Gastrocnemius medialis (tissue), 4 donors: ENCODE measurements around the gene NEDD4L. TPM values are rescaled to one million over a fixed set of nuclear protein-coding genes. Genes with fewer than 3 reads are reported as not detected.

Experiments used
- ATAC-seq, 2 donors: fragments of 150-250 bp; one replicate each; pipeline ENCODE4 v1.9.1; 2016
- DNase-seq, 2 donors: peaks; one replicate each; pipeline ENCODE4 v3.0.0-alpha.2; 2019
- H3K27ac ChIP-seq, 4 donors: fragments of 200-600 bp; sonication (generic); 1 replicate in 1 of 4; 2 replicates in 3 of 4; pipeline ENCODE4 v1.5.1; 2016 to 2018; ENCODE audit warnings: mild to moderate bottlenecking in 2 of 4, moderate library complexity in 1 of 4
- H3K27me3 ChIP-seq, 3 donors: fragments of 200-600 bp; sonication (generic) in 2 of 3; 1 replicate in 1 of 3; 2 replicates in 2 of 3; pipeline versions ENCODE4 v1.5.1 to v1.6.0; 2016 to 2019; ENCODE audit warnings: mild to moderate bottlenecking in 1 of 3, moderate library complexity in 1 of 3
- H3K36me3 ChIP-seq, 2 donors: fragments of 200-600 bp; sonication (generic) in 1 of 2; one replicate each; pipeline ENCODE4 v1.5.1; 2017 to 2018
- H3K4me1 ChIP-seq, 2 donors: fragments of 200-600 bp; sonication (generic) in 1 of 2; one replicate each; pipeline ENCODE4 v1.5.1; 2016 to 2017; ENCODE audit warnings: mild to moderate bottlenecking in 2 of 2
- H3K4me3 ChIP-seq, 4 donors: fragments of 200-600 bp; sonication (generic) in 3 of 4; 1 replicate in 1 of 4; 2 replicates in 3 of 4; pipeline ENCODE4 v1.5.1; 2016 to 2019; ENCODE audit warnings: mild to moderate bottlenecking in 2 of 4
- H3K9me3 ChIP-seq, 3 donors: fragments of 200-600 bp; sonication (generic) in 2 of 3; 1 replicate in 1 of 3; 2 replicates in 2 of 3; pipeline ENCODE4 v1.5.1; 2016 to 2019
- POLR2A ChIP-seq, 2 donors: fragments of 450-650 bp; IDR thresholded peaks; one replicate each; pipeline ENCODE4 v1.6.1; 2017; ENCODE audit warnings: antibody characterized with exemption in 2 of 2, mild to moderate bottlenecking in 2 of 2, moderate library complexity in 2 of 2
- in situ Hi-C, 4 donors: fragments of 200-750 bp; cut with MboI; loops; one replicate each; pipeline versions ENCODE4 v1.15.0 to v1.8.0; 2017; ENCODE audit warnings: low sequenced_read_pairs in 4 of 4
- intact Hi-C: fragments of 100-400 bp; cut with DNase I; formaldehyde crosslinking; loops from one replicate; pipeline ENCODE4 v1.15.1; 2023; ENCODE audit warnings: low total_unique reads
- total RNA-seq, 4 donors: library from RNA; depleted of rRNA; stranded (reverse); fragments of >200 nt; gene quantifications; one replicate each; pipeline versions ENCODE4 v1.1.0 to v1.2.3, GENCODE V29; 2016
- TF ChIP-seq, protein P1 (sequence below), 5 experiments: fragments of 450-650 bp in 3 of 5; fragments of 200-600 bp in 2 of 5; sonication (generic) in 2 of 5; IDR thresholded peaks in 4 of 5; conservative IDR thresholded peaks in 1 of 5; 1 replicate in 4 of 5; 2 replicates in 1 of 5; pipeline ENCODE4 v1.5.1; 2016 to 2019; ENCODE audit warnings: antibody characterized with exemption in 5 of 5, mild to moderate bottlenecking in 3 of 5, moderate library complexity in 3 of 5

The NEDD4L gene
- total RNA-seq, 4 donors from 2014 or later: 27.4 to 81.5 (median 51.5) TPM

DNA sequence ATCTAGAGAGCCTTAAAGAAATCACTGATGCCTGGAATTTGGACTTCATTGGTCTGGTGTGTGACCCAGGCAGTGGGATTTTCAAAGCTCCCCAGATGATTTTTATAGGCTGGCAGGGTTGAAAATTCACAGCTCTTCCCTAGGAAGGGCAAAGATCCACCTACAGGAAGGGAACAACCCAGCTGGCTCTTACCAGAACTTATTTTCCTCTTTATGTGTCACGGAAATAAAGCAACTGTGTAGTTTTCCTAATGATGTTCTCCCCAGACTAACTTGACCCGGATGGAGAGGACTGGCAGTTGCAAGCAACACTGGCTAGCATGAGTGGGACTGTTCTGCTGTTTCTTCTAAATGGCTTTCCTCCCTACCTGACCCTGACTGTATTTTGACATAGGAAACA lies 349.3 kb downstream of the NEDD4L start:
- Histone ChIP-seq H3K9me3 (no peaks in the 10 kb centered on the region), H3K27ac (peak overlapping the region in 3 of 4 donors; percentile 14 to 91 (median 87)), H3K4me3 (no peak overlapping the region), H3K4me1 (peaks cover 20 to 42% of the 10 kb centered on the region in 2 donors), H3K36me3 (peaks cover 0 to 11% of the 10 kb centered on the region in 2 donors), H3K27me3 (no peaks in the 10 kb centered on the region)
- ATAC-seq (no peak), DNase-seq (no peak)
- TF ChIP-seq, protein P1, sequence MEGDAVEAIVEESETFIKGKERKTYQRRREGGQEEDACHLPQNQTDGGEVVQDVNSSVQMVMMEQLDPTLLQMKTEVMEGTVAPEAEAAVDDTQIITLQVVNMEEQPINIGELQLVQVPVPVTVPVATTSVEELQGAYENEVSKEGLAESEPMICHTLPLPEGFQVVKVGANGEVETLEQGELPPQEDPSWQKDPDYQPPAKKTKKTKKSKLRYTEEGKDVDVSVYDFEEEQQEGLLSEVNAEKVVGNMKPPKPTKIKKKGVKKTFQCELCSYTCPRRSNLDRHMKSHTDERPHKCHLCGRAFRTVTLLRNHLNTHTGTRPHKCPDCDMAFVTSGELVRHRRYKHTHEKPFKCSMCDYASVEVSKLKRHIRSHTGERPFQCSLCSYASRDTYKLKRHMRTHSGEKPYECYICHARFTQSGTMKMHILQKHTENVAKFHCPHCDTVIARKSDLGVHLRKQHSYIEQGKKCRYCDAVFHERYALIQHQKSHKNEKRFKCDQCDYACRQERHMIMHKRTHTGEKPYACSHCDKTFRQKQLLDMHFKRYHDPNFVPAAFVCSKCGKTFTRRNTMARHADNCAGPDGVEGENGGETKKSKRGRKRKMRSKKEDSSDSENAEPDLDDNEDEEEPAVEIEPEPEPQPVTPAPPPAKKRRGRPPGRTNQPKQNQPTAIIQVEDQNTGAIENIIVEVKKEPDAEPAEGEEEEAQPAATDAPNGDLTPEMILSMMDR (IDR thresholded peaks at IDR 0.05 in 4 of 5, conservative IDR thresholded peaks at IDR 0.05 in 1 of 5): no peak
- no peak for TF ChIP-seq POLR2A (IDR thresholded peaks at IDR 0.05)
- intact Hi-C loops (loop anchor here (10.0 kb wide), 1 partner anchor 672 kb away; no protein-coding TSS in a partner anchor), in situ Hi-C loops (no loop called here)

DNA sequence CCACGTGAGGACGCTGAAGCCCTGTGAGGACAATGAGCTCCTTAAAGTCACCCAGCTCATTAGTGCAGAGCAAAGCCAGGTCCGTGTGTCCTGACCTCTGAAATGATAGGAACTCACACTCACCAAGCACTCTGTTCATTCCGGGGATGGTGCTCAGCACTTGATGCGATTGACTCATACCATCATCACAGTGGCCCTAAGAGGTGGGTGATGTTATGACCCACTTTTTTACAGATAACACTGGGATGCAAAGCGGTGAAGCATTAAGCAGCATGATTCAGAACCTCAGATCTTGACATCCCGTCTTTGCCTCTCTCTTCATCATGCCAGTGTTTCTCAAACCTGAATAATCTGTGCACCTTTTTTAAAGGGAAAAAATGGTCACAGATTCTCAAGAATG lies 350.0 kb downstream of the NEDD4L start:
- ATAC-seq (no peak), DNase-seq (no peak)
- peaks cover 0 to 11% of the 10 kb centered on the region in 2 donors for H3K36me3 ChIP-seq
- no peak overlapping the region for H3K27ac ChIP-seq
- H3K27me3 ChIP-seq: no peaks in the 10 kb centered on the region
- no peaks in the 10 kb centered on the region for H3K9me3 ChIP-seq
- in situ Hi-C loops: no loop called here
- TF ChIP-seq POLR2A (IDR thresholded peaks at IDR 0.05): no peak
- TF ChIP-seq, protein P1 (IDR thresholded peaks at IDR 0.05 in 4 of 5, conservative IDR thresholded peaks at IDR 0.05 in 1 of 5): no peak
- H3K4me1 ChIP-seq: peaks cover 16 to 40% of the 10 kb centered on the region in 2 donors
- intact Hi-C loops: loop anchor here (10.0 kb wide), 1 partner anchor 671 kb away; no protein-coding TSS in a partner anchor
- H3K4me3 ChIP-seq: no peak overlapping the region

DNA sequence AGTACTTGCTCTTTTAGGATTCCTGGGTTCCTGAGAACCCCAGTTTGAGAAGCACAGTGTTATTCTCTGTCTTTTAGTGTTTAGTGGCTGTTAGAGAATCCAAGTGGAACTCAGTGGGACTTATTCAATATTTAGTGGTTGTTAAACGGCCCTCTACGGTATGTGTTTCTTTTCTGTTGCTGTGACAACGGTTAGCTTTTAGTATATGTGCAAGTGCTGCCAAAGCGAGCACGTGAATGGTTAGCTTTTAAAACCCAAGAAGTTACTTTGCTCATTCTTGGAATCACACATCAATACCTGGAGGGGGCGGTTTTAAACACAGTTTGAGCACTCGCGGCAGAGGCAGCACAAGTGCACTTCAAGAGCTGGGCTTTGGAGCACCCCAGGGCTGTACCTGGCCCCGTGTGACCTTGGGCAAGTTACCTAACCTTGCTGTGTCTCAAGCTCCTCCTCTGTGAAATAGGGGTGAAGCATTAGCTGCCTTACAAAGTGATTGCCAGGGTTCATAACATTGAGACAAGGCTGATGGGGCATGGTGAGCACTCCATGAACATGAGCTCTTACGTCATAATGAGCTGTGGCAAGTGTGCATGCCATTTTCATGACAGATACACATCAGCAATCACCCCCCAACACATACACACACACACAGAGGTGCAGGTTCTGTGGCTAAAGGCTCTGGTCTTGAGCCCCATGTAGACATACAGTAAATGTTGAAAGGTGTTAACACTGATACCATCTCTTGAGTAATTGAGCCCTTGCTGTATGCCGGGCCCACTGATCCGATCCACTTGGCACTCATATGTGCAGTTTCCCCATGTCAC lies 350.8 kb downstream of the NEDD4L start:
- peaks cover 0 to 11% of the 10 kb centered on the region in 2 donors for H3K36me3 ChIP-seq

DNA sequence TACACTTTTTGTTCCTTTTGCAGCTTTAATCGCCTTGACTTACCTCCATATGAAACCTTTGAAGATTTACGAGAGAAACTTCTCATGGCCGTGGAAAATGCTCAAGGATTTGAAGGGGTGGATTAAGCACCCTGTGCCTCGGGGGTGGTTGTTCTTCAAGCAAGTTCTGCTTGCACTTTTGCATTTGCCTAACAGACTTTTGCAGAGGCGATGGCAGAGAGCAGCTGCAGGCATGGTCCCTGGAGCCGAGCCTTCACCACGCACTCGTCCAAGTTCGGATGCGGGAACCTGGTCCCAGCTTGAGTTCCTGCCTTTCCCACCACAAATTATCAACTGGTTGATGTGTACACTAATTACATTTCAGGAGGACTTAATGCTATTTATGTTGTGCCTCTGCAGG lies 352.1 kb downstream of the NEDD4L start:
- H3K36me3 ChIP-seq: peaks cover 0 to 11% of the 10 kb centered on the region in 2 donors
- intact Hi-C loops (loop anchor here (10.0 kb wide), 1 partner anchor 669 kb away; no protein-coding TSS in a partner anchor), in situ Hi-C loops (no loop called here)
- H3K27me3 ChIP-seq: no peaks in the 10 kb centered on the region
- ATAC-seq: no peak
- H3K4me3 ChIP-seq: no peak overlapping the region
- no peak for DNase-seq
- H3K27ac ChIP-seq: no peak overlapping the region
- H3K4me1 ChIP-seq: peaks cover 8 to 30% of the 10 kb centered on the region in 2 donors
- no peak for TF ChIP-seq POLR2A (IDR thresholded peaks at IDR 0.05)
- TF ChIP-seq, protein P1 (IDR thresholded peaks at IDR 0.05 in 4 of 5, conservative IDR thresholded peaks at IDR 0.05 in 1 of 5): no peak
- H3K9me3 ChIP-seq: no peaks in the 10 kb centered on the region

More for the DNA sequence above, 350.8 kb downstream of the NEDD4L start:
- Histone ChIP-seq H3K4me3 (no peak overlapping the region), H3K4me1 (peaks cover 14 to 35% of the 10 kb centered on the region in 2 donors), H3K9me3 (no peaks in the 10 kb centered on the region), H3K27me3 (no peaks in the 10 kb centered on the region), H3K27ac (no peak overlapping the region)
- intact Hi-C loops: loop anchor here (10.0 kb wide), 1 partner anchor 670 kb away; no protein-coding TSS in a partner anchor
- ATAC-seq (no peak), DNase-seq (no peak)
- in situ Hi-C loops: no loop called here
- TF ChIP-seq, protein P1 (IDR thresholded peaks at IDR 0.05 in 4 of 5, conservative IDR thresholded peaks at IDR 0.05 in 1 of 5): no peak
- no peak for TF ChIP-seq POLR2A (IDR thresholded peaks at IDR 0.05)
